Ectodermal cell (in vitro differentiated cells): ENCODE results near the gene TM4SF20.

Source experiments
- H3K27ac ChIP-seq: 2 replicates; pipeline ENCODE4 v1.7.0; 2013; ENCODE audit warnings: mild to moderate bottlenecking, low read depth, low read length; ENCODE audit not compliant: insufficient read depth, poor library complexity, severe bottlenecking
- H3K27me3 ChIP-seq: 2 replicates; pipeline ENCODE4 v1.7.0; 2013; ENCODE audit warnings: mild to moderate bottlenecking, low read length; ENCODE audit not compliant: insufficient read depth, control insufficient read depth, poor library complexity, severe bottlenecking
- H3K36me3 ChIP-seq: one replicate; pipeline ENCODE4 v1.7.0; 2013; ENCODE audit warnings: low read length; ENCODE audit not compliant: control insufficient read depth, insufficient read depth
- H3K4me1 ChIP-seq: one replicate; pipeline ENCODE4 v1.7.0; 2013; ENCODE audit warnings: low read length; ENCODE audit not compliant: control insufficient read depth, insufficient read depth
- H3K4me3 ChIP-seq: 2 replicates; pipeline ENCODE4 v1.7.0; 2013; ENCODE audit warnings: low read depth, low read length, control low read depth; ENCODE audit not compliant: insufficient read depth
- H3K9me3 ChIP-seq: 2 replicates; pipeline ENCODE4 v1.7.0; 2013; ENCODE audit warnings: mild to moderate bottlenecking, low read length, moderate library complexity; ENCODE audit not compliant: control insufficient read depth
- WGBS, 2 experiments: methylation state at CpG; one replicate each; pipeline ENCODE4 v1.1.7; 2013; ENCODE audit warnings: missing lambda C conversion rate in 2 of 2; 5-methylcytosine and 5-hydroxymethylcytosine counted together

TM4SF20 gene

DNA sequence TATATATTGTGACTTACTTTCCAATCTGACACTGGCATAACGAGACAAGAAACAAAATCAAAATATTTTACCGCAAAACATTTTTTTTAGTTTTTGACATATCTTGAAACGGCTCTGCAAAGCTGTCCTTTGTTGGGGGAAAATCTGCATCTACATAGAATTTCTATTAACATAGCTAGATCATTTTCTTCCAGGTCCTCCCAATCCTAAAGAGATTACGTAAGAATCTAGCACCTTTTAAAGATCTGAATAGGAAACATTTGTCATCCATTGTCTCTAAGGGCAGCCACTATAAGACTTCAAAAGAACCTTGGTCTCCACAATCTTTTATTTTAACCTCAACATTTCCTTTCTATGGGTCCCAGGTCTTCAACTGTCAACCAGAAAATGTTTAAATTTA, 55.3 kb downstream of the TM4SF20 start:
- Histone ChIP-seq H3K27ac (no peak overlapping the region), H3K4me1 (peaks cover 11% of the 10 kb centered on the region)
- 89 to 98% methylated on average over 4 of the region's 4 CpGs for WGBS, 2 experiments

DNA sequence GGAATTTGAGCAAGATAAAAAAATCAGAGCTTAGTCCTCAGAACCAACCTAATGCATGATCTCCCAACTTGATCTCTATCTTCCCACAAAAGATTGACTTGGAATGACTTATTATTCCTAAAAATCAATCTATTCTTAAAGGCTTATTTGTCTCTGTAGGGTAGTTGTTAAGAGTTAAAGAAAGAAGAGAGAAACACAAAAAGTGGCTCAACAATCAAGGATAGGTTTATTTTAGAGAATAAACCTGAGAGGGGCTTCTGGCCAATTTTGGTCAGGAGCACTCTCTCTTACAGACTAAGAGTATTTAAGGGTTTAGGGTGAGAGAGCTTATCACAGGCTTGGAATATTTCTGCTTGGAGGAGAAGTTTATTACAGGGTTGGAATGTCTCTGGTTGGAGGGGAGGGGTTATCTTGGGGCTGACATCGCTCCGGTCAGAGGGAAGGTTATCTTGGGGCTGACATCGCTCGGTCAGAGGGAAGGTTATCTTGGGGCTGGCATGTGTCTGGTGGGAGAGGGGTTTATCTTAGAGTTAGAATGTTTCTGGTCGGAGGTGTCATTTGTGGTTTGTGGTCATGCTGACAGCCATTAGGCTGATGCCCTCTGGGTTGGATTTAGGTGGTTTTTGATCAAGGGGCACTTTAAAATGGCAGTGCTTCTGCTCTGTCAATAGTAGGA, 56.4 kb downstream of the TM4SF20 start:
- Histone ChIP-seq H3K4me3 (no peak overlapping the region), H3K27ac (no peak overlapping the region), H3K27me3 (no peaks in the 10 kb centered on the region), H3K36me3 (no peaks in the 10 kb centered on the region), H3K4me1 (peaks cover 8% of the 10 kb centered on the region), H3K9me3 (no peaks in the 10 kb centered on the region)
- 94 to 96% methylated on average over 5 of the region's 5 CpGs for WGBS, 2 experiments

More for the DNA sequence above, 55.3 kb downstream of the TM4SF20 start:
- Histone ChIP-seq H3K27me3 (no peaks in the 10 kb centered on the region), H3K9me3 (no peaks in the 10 kb centered on the region), H3K36me3 (no peaks in the 10 kb centered on the region), H3K4me3 (no peak overlapping the region)

DNA sequence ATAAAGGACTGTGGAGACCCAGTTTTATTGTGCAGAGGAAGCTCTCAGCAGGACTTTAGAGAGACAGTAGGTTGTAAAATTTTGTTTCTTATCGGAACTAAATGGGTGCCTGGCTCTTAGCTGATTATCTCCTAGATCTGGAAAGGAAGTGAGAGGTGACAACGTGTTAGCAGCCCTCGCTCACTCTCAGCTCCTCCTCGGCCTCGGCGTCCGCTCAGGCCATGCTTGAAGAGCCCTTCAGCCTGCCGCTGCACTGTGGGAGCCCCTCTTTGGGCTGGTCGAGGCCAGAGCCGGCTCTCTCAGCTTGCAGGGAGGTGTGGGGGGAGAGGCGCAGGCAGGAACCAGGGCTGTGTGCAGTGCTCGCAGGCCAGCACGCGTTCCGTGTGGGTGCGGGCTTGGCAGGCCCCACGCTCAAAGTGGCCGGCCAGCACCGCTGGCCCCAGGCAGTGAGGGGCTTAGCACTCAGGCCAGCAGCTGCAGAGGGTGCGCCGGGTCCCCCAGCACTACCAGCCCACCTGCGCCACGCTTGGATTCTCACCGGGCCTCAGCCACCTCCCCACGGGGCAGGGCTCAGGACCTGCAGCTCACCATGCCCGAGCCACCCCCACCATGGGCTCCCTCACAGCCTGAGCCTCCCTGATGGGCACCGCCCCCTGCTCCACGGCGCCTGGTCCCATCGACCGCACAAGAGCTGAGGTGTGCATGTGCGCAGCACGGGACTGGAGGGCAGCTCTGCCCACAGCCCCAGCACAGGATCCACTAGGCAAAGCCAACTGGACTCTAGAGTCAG, 58.6 kb downstream of the TM4SF20 start:
- no peak overlapping the region for H3K4me3 ChIP-seq
- no peaks in the 10 kb centered on the region for H3K27me3 ChIP-seq
- no peaks in the 10 kb centered on the region for H3K4me1 ChIP-seq
- H3K9me3 ChIP-seq = no peaks in the 10 kb centered on the region
- H3K36me3 ChIP-seq = no peaks in the 10 kb centered on the region
- WGBS, 2 experiments = 93% methylated on average over 33 of the region's 33 CpGs
- no peak overlapping the region for H3K27ac ChIP-seq

DNA sequence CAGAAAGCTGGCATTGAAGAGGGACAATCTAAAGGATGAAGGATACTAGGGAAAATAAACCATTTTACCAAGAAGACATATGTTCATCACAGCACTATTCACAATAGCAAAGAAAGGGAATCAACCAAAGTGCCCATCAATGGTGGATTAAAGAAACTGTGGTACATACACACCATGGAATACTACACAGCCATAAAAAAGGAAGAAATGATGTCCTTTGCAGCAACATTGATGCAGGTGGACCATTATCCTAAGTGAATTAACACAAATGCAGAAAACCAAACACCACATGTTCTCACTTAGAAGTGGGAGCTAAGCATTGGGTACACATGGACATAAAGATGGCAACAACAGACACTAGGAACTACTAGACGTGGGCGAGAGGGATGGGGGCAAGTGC, 61.3 kb downstream of the TM4SF20 start:
- Histone ChIP-seq H3K36me3 (no peaks in the 10 kb centered on the region), H3K4me3 (no peak overlapping the region), H3K27me3 (no peaks in the 10 kb centered on the region), H3K27ac (no peak overlapping the region), H3K9me3 (no peaks in the 10 kb centered on the region), H3K4me1 (no peaks in the 10 kb centered on the region)
- WGBS, 2 experiments = 90 to 91% methylated on average over 2 of the region's 2 CpGs

DNA sequence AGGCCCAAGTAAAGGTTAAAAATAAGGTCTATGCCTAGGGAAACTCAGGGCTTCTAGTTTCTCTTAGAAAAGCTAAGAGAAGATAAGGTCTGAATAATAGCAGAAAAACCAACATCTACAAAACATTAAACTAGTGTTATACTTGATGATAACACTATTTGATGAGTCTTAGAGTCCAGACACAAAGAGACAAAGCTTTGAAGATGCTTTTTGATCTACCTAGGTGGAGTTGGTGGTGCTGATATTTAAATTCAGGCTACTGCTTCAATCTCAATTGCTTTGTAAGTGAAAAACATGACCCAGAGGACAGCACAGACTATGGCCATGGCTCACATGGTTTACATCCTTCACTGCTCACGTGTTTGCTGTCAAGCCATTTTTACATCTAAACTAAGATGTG, 65.8 kb downstream of the TM4SF20 start:
- Histone ChIP-seq H3K27ac (no peak overlapping the region), H3K9me3 (no peaks in the 10 kb centered on the region), H3K4me1 (no peaks in the 10 kb centered on the region), H3K27me3 (no peaks in the 10 kb centered on the region), H3K36me3 (no peaks in the 10 kb centered on the region), H3K4me3 (no peak overlapping the region)
- WGBS, 2 experiments = 84 to 100% methylated on average over 1 of the region's 1 CpG

DNA sequence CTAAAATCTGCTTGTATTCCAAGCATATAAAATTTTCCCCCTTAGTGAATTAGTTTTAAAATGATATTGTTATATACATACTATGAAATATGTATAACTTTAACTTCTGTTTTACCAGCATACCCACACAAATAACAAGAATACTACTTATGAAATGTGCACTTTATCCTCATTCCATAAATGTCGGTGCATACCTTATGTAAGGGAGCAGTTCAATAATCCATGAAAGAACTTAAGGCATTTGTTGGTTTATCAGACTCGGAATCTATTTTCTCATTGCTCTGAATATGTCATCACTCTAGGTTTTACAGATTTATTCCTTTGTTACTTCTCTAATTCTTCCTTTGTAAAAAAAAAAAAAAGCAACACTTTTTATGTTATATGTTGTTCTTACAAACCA, 66.5 kb downstream of the TM4SF20 start:
- no peaks in the 10 kb centered on the region for H3K27me3 ChIP-seq
- H3K27ac ChIP-seq = no peak overlapping the region
- 67 to 78% methylated on average over 1 to 2 of the region's 2 CpGs for WGBS, 2 experiments
- H3K9me3 ChIP-seq = no peaks in the 10 kb centered on the region
- no peaks in the 10 kb centered on the region for H3K4me1 ChIP-seq
- no peak overlapping the region for H3K4me3 ChIP-seq
- H3K36me3 ChIP-seq = no peaks in the 10 kb centered on the region
